Activated naive CD4-positive, alpha-beta T cell treated with anti-CD3 and anti-CD28 coated beads, Interleukin-2, amount 50 U/mL, for 72 hours (primary cell): ENCODE results near the gene PPP6R3. TPM values are rescaled to one million over a fixed set of nuclear protein-coding genes. Genes with fewer than 3 reads are reported as not detected.

ENCODE experiments used
- ATAC-seq, 2 donors: fragments of 150-1000 bp; cut with Tn5 transposase; 2 replicates each; pipeline ENCODE4 v1.10.0; 2021; ENCODE audit warnings: mild to moderate bottlenecking in 2 of 2, moderate library complexity in 2 of 2
- DNase-seq, 2 donors: peaks; one replicate each; pipeline ENCODE4 v3.0.0; 2021 to 2022; ENCODE audit warnings: low spot score in 2 of 2
- H3K27ac Mint-ChIP-seq, 2 donors: one replicate each; pipeline ENCODE4 v1.8.0; 2022; ENCODE audit warnings: mild to moderate bottlenecking in 2 of 2, mixed read lengths in 2 of 2
- H3K36me3 Mint-ChIP-seq, 2 donors: one replicate each; pipeline ENCODE4 v1.8.0; 2022; ENCODE audit warnings: mixed read lengths in 2 of 2
- H3K9me3 Mint-ChIP-seq, 2 donors: one replicate each; pipeline ENCODE4 v1.8.0; 2022; ENCODE audit warnings: mixed read lengths in 2 of 2
- total RNA-seq, 2 donors: library from RNA; stranded (reverse); gene quantifications; one replicate each; pipeline ENCODE4 v1.2.3, GENCODE V29; 2022

The PPP6R3 gene
- total RNA-seq, 2 donors from 2014 or later, result 118 to 149 TPM

- Mint-ChIP-seq H3K9me3 (peaks cover 12 to 13% of the 10 kb centered on the region in 2 donors), H3K27ac (no peak overlapping the region), H3K36me3 (peaks cover 8 to 11% of the 10 kb centered on the region in 2 donors)
- ATAC-seq, result no peak
- DNase-seq, result no peak
Observed at GRCh38 chr11:68649851-68650555, 189.5 kb downstream of the PPP6R3 start.

GRCh38 chr11:68650801-68651200 lies 190.2 kb downstream of the PPP6R3 start:
- no peak for DNase-seq
- Mint-ChIP-seq H3K27ac (no peak overlapping the region), H3K36me3 (peaks cover 8 to 11% of the 10 kb centered on the region in 2 donors), H3K9me3 (peaks cover 12 to 16% of the 10 kb centered on the region in 2 donors)
- no peak for ATAC-seq

GRCh38 chr11:68651208-68651984 lies 190.8 kb downstream of the PPP6R3 start:
- Mint-ChIP-seq H3K36me3 (peaks cover 8 to 11% of the 10 kb centered on the region in 2 donors), H3K27ac (no peak overlapping the region), H3K9me3 (peaks cover 9 to 12% of the 10 kb centered on the region in 2 donors)
- DNase-seq, result no peak
- ATAC-seq, result no peak

- Mint-ChIP-seq H3K27ac (no peak overlapping the region), H3K36me3 (peaks cover 5 to 10% of the 10 kb centered on the region in 2 donors), H3K9me3 (peaks cover 5 to 9% of the 10 kb centered on the region in 2 donors)
- no peak for DNase-seq
- ATAC-seq, result no peak
Observed at GRCh38 chr11:68651985-68652682, 191.6 kb downstream of the PPP6R3 start.

- ATAC-seq, result no peak
- H3K36me3 Mint-ChIP-seq, result peaks cover 0 to 5% of the 10 kb centered on the region in 2 donors
- peaks cover 0 to 4% of the 10 kb centered on the region in 2 donors for H3K9me3 Mint-ChIP-seq
- DNase-seq, result no peak
- no peak overlapping the region for H3K27ac Mint-ChIP-seq
Observed at GRCh38 chr11:68652683-68653156, 192.2 kb downstream of the PPP6R3 start.

- no peak for ATAC-seq
- Mint-ChIP-seq H3K36me3 (peaks cover 0 to 5% of the 10 kb centered on the region in 2 donors), H3K9me3 (peaks cover 0 to 4% of the 10 kb centered on the region in 2 donors), H3K27ac (no peak overlapping the region)
- DNase-seq, result no peak
Observed at GRCh38 chr11:68653486-68654430, 193.2 kb downstream of the PPP6R3 start.

- H3K9me3 Mint-ChIP-seq, result peaks cover 0 to 4% of the 10 kb centered on the region in 2 donors
- no peak for ATAC-seq
- DNase-seq, result no peak
- H3K27ac Mint-ChIP-seq, result no peak overlapping the region
- no peaks in the 10 kb centered on the region for H3K36me3 Mint-ChIP-seq
Observed at GRCh38 chr11:68654978-68655377, 194.4 kb downstream of the PPP6R3 start.

- Mint-ChIP-seq H3K9me3 (peaks cover 0 to 4% of the 10 kb centered on the region in 2 donors), H3K27ac (no peak overlapping the region), H3K36me3 (no peaks in the 10 kb centered on the region)
- no peak for DNase-seq
- no peak for ATAC-seq
Observed at GRCh38 chr11:68655406-68655805, 194.9 kb downstream of the PPP6R3 start.

GRCh38 chr11:68655806-68656205 lies 195.3 kb downstream of the PPP6R3 start:
- no peak overlapping the region for H3K27ac Mint-ChIP-seq
- DNase-seq, result no peak
- peaks cover 0 to 4% of the 10 kb centered on the region in 2 donors for H3K9me3 Mint-ChIP-seq
- no peak for ATAC-seq
- no peaks in the 10 kb centered on the region for H3K36me3 Mint-ChIP-seq

GRCh38 chr11:68657021-68657780 lies 196.6 kb downstream of the PPP6R3 start:
- Mint-ChIP-seq H3K9me3 (peaks cover 0 to 4% of the 10 kb centered on the region in 2 donors), H3K36me3 (no peaks in the 10 kb centered on the region), H3K27ac (no peak overlapping the region)
- ATAC-seq (no peak), DNase-seq (no peak)

GRCh38 chr11:68658097-68658496 lies 197.5 kb downstream of the PPP6R3 start:
- DNase-seq, result no peak
- Mint-ChIP-seq H3K9me3 (peaks cover 0 to 4% of the 10 kb centered on the region in 2 donors), H3K36me3 (no peaks in the 10 kb centered on the region), H3K27ac (no peak overlapping the region)
- no peak for ATAC-seq

- Mint-ChIP-seq H3K9me3 (peaks cover 0 to 4% of the 10 kb centered on the region in 2 donors), H3K27ac (no peak overlapping the region), H3K36me3 (no peaks in the 10 kb centered on the region)
- ATAC-seq (no peak), DNase-seq (no peak)
Observed at GRCh38 chr11:68658661-68659060, 198.1 kb downstream of the PPP6R3 start.

- Mint-ChIP-seq H3K9me3 (peaks cover 0 to 4% of the 10 kb centered on the region in 2 donors), H3K27ac (no peak overlapping the region), H3K36me3 (no peaks in the 10 kb centered on the region)
- ATAC-seq (no peak), DNase-seq (no peak)
Observed at GRCh38 chr11:68659158-68659921, 198.8 kb downstream of the PPP6R3 start.

- H3K36me3 Mint-ChIP-seq, result no peaks in the 10 kb centered on the region
- H3K9me3 Mint-ChIP-seq, result peaks cover 0 to under 1% of the 10 kb centered on the region in 2 donors
- H3K27ac Mint-ChIP-seq, result peak overlapping the region in 1 of 2 donors; percentile 7
- no peak for ATAC-seq
- no peak for DNase-seq
Observed at GRCh38 chr11:68660066-68660810, 199.7 kb downstream of the PPP6R3 start.
